ENCODE results near the gene DIO1.
"Not testable (repeated sequence)": the region's sequence is repeated elsewhere in the genome, so short reads cannot be mapped to it uniquely, and the experiment has no call there.

Gene DIO1

DNA sequence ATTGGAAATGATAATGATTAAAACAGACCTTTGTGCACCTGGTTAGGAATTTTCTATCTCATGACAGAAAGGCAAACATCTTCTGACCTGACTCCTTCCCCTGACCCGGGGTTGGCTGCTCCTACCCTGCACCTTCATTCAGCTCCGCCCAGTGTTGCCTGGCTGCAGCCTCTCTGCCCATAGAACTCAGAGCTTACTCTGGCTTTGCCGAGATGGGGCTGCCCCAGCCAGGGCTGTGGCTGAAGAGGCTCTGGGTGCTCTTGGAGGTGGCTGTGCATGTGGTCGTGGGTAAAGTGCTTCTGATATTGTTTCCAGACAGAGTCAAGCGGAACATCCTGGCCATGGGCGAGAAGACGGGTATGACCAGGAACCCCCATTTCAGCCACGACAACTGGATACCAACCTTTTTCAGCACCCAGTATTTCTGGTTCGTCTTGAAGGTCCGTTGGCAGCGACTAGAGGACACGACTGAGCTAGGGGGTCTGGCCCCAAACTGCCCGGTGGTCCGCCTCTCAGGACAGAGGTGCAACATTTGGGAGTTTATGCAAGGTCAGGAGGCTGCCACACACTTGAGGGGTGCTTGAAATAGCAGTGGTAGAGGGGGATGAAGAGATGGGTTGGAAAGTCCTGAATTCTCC is at the start of gene DIO1:
DIO1 (plus strand) TSS at position 189 of the 638 bp plus-strand sequence; CDS start at position 213, 24 bp downstream.
- DNase-seq = no peak

GRCh38 chr1:53847980-53848379 is 46.0 kb upstream of the DIO1 start:
- DNase-seq = no peak

- DNase-seq = no peak
Measured at GRCh38 chr1:53850082-53850673, 43.8 kb upstream of the DIO1 start.

- DNase-seq = no peak
Measured at GRCh38 chr1:53851571-53852285, 42.3 kb upstream of the DIO1 start.

DNA sequence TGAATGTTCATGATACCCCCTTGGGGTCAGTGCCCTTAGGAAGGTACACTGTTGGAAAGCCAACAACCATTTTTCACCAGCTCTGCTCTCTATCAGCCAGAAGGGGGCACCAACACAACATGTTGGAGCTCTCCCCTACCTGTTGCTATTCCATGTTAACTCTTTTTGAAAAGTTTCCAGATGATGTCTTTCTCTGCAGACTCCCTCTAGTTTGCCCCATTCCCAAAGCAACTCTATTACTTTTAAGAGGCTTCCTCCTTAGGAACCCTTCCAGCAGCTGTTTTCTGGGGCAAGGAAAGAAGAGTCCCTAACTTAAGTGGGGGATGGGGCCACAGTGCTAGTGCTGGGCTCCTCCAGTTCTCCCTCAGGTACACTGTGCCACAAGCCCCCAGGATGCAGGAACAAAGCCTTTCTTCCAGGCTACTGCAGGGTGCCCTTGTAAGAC is 33.0 kb upstream of the DIO1 start:
- peak; percentile 35 for DNase-seq

DNA sequence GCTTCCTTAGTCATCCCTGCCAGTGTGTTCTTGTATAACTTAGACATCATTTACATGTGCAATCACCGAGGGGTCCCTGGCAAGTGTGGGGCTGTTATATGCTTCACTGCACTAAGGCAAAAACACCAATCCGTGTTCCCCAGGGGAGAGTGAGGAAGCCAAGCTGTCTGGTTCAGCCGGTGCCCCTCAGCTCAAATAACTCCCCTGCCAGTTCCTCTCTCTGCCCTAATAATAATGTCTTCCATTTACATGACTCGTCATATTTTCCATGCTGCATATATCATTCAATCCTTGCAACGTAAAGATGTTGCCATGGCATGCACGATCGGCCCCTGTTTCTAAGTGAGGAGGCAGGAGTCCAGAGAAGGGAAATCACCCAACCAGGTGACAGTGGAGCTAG is 31.5 kb upstream of the DIO1 start:
- no peak for DNase-seq

DNA sequence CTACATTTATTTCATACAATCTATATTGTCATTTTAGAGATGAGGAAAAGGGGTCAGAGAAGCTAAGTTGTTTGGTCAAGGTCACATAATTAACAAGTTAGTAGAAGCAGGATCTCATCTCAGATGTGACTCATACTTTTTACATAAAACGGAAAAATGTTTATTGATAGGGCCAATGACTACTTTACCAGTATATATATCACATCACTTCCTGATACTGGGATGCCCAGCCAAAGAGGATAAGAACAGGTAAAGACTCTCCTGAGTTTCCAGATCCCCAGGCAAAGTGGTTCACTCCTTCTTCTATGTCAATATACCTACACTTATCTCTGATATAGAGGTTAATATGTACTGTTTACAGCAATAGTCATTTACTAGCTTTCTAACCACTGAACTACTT is 25.4 kb upstream of the DIO1 start:
- DNase-seq = no peak

GRCh38 chr1:53869454-53870117 is 24.4 kb upstream of the DIO1 start:
- DNase-seq = no peak

- DNase-seq = no peak
Measured at GRCh38 chr1:53871221-53871620, 22.8 kb upstream of the DIO1 start.

GRCh38 chr1:53871773-53872484 is 22.1 kb upstream of the DIO1 start:
- DNase-seq = no peak

DNA sequence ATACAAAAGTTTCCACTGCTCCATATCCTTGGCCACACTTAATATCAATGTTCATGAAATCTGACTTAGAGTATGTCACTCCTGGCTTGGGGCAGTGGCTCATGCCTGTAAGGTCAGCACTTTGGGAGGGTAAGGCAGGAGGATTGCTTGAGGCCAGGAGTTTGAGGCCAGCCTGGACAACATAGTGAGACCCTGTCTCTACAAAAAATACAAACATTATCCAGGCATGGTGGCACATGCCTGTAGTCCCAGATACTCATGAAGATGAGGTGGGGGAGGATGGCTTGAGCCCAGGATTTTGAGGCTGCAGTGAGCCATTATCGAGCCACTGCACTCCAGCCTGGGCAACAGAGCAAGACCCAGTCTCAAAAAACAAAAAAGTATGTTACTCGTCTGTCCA is 18.8 kb upstream of the DIO1 start:
- not testable (repeated sequence) for DNase-seq

GRCh38 chr1:53878492-53879105 is 15.4 kb upstream of the DIO1 start:
- DNase-seq = no peak

GRCh38 chr1:53881853-53882252 is 12.1 kb upstream of the DIO1 start:
- not testable (repeated sequence) for DNase-seq

- not testable (repeated sequence) for DNase-seq
Measured at GRCh38 chr1:53883600-53883999, 10.4 kb upstream of the DIO1 start.

DNA sequence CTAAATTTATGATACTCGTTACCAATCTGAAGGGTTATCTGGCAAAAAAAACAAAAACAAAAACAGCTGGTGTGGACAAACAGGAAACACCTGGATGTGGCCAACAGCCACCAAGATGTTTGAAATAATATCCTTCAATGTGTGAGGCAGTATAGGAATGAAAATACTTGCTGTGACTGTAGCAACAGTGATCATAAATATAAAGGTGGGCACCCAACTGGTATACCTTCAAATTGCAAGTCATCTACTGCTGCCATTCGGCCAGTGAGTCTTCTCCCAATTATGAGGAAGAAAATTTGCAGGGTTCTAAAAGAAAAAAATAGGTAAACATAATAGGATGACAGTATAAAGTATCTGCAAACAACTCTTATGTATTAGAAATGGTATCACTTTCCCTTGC is 5.3 kb upstream of the DIO1 start:
- DNase-seq = no peak

DNA sequence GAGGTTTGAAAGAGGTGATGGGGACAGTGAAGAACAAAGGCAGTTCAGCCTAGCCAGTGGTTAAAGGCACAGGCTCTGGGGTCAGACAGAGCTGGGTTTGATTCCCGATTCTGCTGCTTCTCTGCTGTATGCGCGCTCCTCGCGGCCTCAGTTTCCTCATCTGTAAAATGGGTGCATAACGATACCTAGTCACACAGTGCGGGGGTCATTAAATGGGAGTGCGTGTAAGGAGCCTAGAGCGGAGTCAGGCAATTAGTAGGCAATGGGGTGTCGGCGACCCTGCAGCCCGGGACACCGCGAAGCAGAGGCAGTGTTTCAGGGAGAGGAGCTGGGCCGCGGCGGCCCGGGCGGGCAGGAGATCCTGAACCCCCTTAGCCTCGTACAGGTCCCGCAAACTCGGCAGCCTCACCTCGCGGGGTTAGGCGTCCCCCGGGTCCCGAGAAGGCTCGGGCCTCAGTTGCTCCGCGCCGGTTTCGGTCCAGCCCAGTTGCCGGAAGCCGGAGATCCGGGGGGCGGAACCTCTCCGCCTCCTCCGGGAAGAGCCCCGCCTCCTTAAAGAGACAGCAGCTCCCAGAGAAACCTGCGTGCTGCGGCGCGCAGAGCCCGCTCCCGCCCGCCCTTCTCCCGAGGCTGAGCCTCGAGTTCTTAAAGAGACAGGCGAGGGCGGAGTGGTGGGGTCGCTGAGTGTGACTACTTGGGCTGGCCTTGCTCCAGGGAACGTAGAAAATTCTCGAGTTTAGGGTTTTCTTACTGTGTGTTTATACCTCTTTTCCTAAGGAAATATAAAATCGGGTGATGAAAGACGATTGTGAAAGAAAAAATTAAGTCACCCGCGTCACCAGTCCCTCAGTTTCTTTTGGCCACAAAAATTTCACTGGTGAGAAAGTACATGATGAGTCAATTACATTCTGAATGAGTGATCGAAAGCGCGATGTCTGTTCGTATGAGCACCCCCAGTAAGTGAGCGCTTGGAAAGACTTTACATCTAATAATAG is 4.4 kb upstream of the DIO1 start, which contains the start of gene YIPF1:
YIPF1 (minus strand) TSS at position 494 of the 995 bp plus-strand sequence. CDS start 860 bp downstream, outside the sequence.
- DNase-seq = peak; percentile 85

GRCh38 chr1:53890522-53890941 is 3.5 kb upstream of the DIO1 start:
- DNase-seq = no peak

- DNase-seq = no peak
Measured at GRCh38 chr1:53891018-53891417, 3.0 kb upstream of the DIO1 start.

DNA sequence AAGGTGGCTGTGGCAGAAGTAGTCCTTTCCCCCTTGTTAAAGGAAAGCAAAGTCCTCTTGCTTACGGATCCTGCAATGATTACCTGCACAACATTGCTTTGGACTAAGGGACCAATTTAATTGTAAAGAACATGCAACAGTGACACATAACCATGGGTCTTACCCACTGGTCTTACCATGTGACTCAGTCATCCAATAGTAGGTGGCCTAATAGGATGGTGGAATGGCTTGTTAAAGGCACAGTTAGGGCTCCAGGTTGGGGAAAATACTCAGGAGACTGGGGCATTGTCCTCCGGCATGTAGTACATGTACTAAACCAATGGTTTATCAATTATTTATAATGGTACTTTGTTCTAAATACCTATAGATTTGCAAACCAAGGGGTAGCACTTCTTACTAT is 2.3 kb upstream of the DIO1 start:
- DNase-seq = no peak

DNA sequence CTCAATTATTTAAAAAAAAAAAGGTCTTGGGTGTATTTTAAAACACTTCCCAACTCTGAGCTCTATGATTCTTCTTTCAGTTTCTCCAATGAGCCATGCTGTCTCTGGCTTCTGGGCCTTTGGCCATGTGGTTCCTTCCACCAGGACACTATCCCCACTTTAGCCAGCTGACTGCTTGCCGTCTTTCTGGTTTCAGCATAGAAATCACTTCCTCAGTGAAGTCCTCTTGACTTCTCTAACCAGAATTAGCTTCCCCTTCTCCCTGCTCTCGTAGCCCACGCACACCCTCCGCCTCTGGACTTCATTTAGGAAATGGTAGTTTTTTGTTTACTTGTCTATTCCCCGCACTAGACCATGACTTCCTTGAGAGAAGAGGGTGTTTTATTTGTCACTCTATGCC is 1.1 kb upstream of the DIO1 start:
- DNase-seq = no peak

DNA sequence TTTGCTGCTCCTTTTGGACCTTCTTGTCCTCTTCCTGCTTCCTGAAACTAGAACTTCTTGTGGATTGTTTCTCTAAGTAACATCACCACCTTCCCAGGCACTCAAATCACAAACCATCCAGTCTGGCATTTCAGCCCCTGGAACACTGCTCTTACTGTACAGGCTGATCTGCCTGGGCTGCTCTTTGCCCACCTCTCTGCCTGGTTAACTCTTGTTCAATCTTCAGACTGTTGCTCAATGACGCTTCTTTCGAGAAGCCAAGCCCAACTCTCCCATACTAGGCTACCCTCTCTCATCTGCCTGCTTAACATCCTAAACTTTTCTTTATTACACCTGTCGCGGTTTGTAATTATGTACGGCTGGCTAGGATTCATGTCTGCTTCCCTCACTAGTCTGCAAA is 657 bp downstream of the DIO1 start:
- DNase-seq = no peak
